Measurements from ENCODE around the gene BCAS4.

BCAS4 gene

DNA sequence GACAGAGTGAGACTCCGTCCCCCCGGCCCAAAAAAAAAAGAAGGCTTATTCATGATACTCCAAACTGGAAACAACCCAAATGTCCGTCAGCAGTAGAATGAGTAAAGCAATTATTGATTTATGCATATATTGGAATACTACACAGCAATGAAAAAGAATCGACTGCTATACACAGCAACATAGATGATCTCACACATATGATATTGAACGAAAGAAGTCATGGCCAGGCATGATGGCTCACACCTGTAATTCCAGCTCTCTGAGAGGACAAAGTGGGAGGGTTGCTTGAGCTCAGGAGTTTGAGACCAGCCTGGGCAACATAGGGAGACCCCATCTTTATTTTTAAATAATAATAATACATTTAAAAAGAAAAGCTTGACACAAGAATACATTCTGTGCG is 28.5 kb downstream of the BCAS4 start:
- POLR2A ChIA-PET = no interaction called here
- no peak for DNase-seq (ENCODE audit: extremely low spot score)
- CTCF ChIA-PET = interaction anchor here (1.2 kb wide), 1 partner anchor 10 kb away, joined by 3 read pairs; no protein-coding TSS in a partner anchor
- TF ChIP-seq TARDBP (IDR thresholded peaks at IDR 0.05) (no peak), FOXK2 (IDR thresholded peaks at IDR 0.05) (no peak), LEF1 (IDR thresholded peaks at IDR 0.05; ENCODE audit: borderline replicate concordance) (no peak), CTBP1 (IDR thresholded peaks at IDR 0.05; ENCODE audit: borderline replicate concordance) (no peak), SP1 (IDR thresholded peaks at IDR 0.05) (no peak), ELF4 (IDR thresholded peaks at IDR 0.05) (no peak), NFRKB (IDR thresholded peaks at IDR 0.05) (no peak)
- TF ChIP-seq, protein P1, sequence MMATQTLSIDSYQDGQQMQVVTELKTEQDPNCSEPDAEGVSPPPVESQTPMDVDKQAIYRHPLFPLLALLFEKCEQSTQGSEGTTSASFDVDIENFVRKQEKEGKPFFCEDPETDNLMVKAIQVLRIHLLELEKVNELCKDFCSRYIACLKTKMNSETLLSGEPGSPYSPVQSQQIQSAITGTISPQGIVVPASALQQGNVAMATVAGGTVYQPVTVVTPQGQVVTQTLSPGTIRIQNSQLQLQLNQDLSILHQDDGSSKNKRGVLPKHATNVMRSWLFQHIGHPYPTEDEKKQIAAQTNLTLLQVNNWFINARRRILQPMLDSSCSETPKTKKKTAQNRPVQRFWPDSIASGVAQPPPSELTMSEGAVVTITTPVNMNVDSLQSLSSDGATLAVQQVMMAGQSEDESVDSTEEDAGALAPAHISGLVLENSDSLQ (IDR thresholded peaks at IDR 0.05) = no peak

DNA sequence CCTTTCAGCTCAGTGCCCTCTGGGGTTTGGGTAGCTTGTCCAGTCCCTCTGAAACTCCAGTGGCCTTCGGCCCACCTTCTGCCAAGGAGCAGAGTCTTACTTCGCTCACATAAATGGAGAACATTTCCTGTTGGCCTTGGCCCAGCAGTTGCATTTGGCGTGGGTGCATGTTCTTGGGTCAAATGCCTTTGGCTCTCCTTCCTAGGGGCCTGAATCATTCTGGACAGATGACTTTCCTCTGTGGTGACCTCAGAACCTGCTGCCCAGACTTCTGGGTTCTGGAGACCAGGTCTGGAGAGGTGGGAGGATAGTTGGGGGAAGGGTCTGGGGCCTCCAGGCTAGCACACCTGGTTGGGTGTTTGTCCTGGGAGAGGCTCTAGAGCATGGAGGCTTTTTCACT is 29.3 kb downstream of the BCAS4 start:
- CTCF ChIA-PET = no interaction called here
- TF ChIP-seq ELF4 (IDR thresholded peaks at IDR 0.05) (no peak), SP1 (IDR thresholded peaks at IDR 0.05) (no peak), NFRKB (IDR thresholded peaks at IDR 0.05) (no peak), ZNF384 (IDR thresholded peaks at IDR 0.05) (no peak), TARDBP (IDR thresholded peaks at IDR 0.05) (no peak), ARNT (IDR thresholded peaks at IDR 0.05) (no peak), FOXM1 (IDR thresholded peaks at IDR 0.05; ENCODE audit: borderline replicate concordance) (no peak), LEF1 (IDR thresholded peaks at IDR 0.05; ENCODE audit: borderline replicate concordance) (no peak), SUZ12 (IDR thresholded peaks at IDR 0.05) (no peak), FOXK2 (IDR thresholded peaks at IDR 0.05) (no peak), BHLHE40 (IDR thresholded peaks at IDR 0.05; ENCODE audit: borderline replicate concordance) (no peak), FOXA1 (IDR thresholded peaks at IDR 0.05) (no peak), CTBP1 (IDR thresholded peaks at IDR 0.05; ENCODE audit: borderline replicate concordance) (no peak), HDGF (IDR thresholded peaks at IDR 0.05; ENCODE audit: borderline replicate concordance) (no peak), L3MBTL2 (conservative IDR thresholded peaks at IDR 0.05) (no peak)
- TF ChIP-seq, protein P1 (IDR thresholded peaks at IDR 0.05) = no peak

DNA sequence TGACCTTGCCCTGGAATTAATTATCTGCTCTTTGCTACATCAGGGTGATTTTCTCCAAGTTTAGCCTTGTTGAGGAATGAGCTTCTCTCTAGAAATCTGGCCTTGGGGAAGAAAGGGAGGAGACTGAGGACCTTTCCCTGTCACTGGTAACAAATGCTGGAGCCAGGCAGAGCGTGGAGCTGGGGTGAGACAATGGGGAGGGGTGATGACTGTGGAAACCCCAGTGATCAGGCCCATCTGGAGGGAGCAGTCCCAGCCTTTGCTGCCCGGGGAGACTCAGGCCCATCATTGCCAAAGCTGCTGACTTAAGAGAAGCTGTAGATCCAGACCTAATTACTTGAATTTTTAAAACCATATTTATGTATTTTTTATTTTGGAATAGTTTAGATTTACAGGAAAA is 31.3 kb downstream of the BCAS4 start:
- no peak for DNase-seq (ENCODE audit: extremely low spot score)
- TF ChIP-seq SUZ12 (IDR thresholded peaks at IDR 0.05) (no peak), TARDBP (IDR thresholded peaks at IDR 0.05) (no peak), ZNF384 (IDR thresholded peaks at IDR 0.05) (no peak), SP1 (IDR thresholded peaks at IDR 0.05) (no peak), BHLHE40 (IDR thresholded peaks at IDR 0.05; ENCODE audit: borderline replicate concordance) (no peak), ELF4 (IDR thresholded peaks at IDR 0.05) (no peak), NFRKB (IDR thresholded peaks at IDR 0.05) (no peak), LEF1 (IDR thresholded peaks at IDR 0.05; ENCODE audit: borderline replicate concordance) (no peak), HDGF (IDR thresholded peaks at IDR 0.05; ENCODE audit: borderline replicate concordance) (no peak), CTBP1 (IDR thresholded peaks at IDR 0.05; ENCODE audit: borderline replicate concordance) (no peak), L3MBTL2 (conservative IDR thresholded peaks at IDR 0.05) (no peak), FOXA1 (IDR thresholded peaks at IDR 0.05) (no peak), FOXM1 (IDR thresholded peaks at IDR 0.05; ENCODE audit: borderline replicate concordance) (no peak), ARNT (IDR thresholded peaks at IDR 0.05) (no peak), FOXK2 (IDR thresholded peaks at IDR 0.05) (no peak)
- TF ChIP-seq, protein P1 (IDR thresholded peaks at IDR 0.05) = no peak
- POLR2A ChIA-PET = no interaction called here
- CTCF ChIA-PET = interaction anchor here (1.6 kb wide), 1 partner anchor 9 kb away, joined by 3 read pairs; no protein-coding TSS in a partner anchor

More for the DNA sequence above, 29.3 kb downstream of the BCAS4 start:
- DNase-seq (ENCODE audit: extremely low spot score) = no peak
- POLR2A ChIA-PET = no interaction called here

DNA sequence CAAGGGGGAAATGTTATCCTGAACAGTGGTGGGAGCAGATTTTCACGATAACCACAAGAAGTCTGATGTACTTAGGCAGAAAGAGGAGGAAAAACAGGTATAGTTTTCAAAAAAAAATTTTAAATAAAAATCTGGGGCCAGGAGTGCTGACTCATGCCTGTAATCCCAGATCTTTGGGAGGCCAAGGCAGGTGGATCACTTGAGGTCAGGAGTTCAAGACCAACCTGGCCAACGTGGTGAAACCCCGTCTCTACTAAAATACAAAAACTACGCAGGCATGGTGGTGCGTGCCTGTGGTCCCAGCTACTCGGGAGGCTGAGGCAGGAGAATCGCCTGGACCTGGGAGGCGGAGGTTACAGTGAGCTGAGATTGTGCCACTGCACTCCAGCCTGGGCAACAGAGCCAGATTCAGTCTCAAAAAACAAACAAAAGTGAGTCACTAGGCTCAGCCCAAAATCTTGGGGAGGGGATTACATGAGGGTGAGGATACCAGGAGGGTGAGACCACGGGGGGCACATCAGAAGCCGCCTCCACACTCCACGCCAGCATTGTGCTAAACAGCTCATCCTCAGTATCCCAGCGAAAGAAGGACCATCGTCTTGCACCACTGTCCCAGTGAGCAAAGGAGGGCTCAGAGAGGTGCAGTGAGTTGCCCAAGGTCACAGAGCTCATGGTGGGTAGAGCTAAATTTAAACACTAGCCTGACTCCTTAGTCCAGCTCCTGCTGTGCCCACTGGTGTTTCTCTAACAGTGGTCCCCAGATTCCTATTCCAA is 33.7 kb downstream of the BCAS4 start:
- DNase-seq (ENCODE audit: extremely low spot score) = no peak
- TF ChIP-seq SUZ12 (IDR thresholded peaks at IDR 0.05) = no peak
- TF ChIP-seq L3MBTL2 (conservative IDR thresholded peaks at IDR 0.05) = no peak
- TF ChIP-seq BHLHE40 (IDR thresholded peaks at IDR 0.05; ENCODE audit: borderline replicate concordance) = no peak
- no peak for TF ChIP-seq ELF4 (IDR thresholded peaks at IDR 0.05)
- CTCF ChIA-PET = no interaction called here
- POLR2A ChIA-PET = no interaction called here

DNA sequence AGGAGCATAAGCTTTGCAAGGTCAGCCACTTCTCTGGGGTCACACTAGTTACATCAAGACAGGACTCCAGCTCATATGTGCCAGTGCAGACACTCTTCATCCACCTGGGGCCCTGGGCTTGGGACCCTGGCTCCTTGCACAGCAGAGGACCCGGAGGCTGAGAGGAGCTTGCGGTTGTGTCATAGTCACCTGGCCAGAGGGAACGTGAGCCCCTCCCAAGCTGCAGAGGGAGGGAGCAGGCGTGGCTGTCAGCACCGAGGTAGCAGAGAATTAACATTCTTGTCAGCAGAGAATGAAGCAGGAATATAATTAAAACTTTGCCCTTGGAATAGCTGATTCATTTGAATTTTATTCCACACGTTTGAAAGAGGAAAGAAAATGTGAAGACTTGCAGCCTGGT is 36.8 kb downstream of the BCAS4 start:
- no peak for TF ChIP-seq FOXM1 (IDR thresholded peaks at IDR 0.05; ENCODE audit: borderline replicate concordance)
- TF ChIP-seq SP1 (IDR thresholded peaks at IDR 0.05) = no peak
- TF ChIP-seq LEF1 (IDR thresholded peaks at IDR 0.05; ENCODE audit: borderline replicate concordance) = no peak
- no peak for TF ChIP-seq FOXK2 (IDR thresholded peaks at IDR 0.05)
- TF ChIP-seq L3MBTL2 (conservative IDR thresholded peaks at IDR 0.05) = no peak
- ChIA-PET CTCF (interaction anchor here (1.3 kb wide), 1 partner anchor 13 kb away, joined by 4 read pairs; no protein-coding TSS in a partner anchor), POLR2A (interaction anchor here (1.2 kb wide), 1 partner anchor 37 kb away, joined by 3 read pairs; the partner anchor contains the start of gene BCAS4)
- no peak for DNase-seq (ENCODE audit: extremely low spot score)

DNA sequence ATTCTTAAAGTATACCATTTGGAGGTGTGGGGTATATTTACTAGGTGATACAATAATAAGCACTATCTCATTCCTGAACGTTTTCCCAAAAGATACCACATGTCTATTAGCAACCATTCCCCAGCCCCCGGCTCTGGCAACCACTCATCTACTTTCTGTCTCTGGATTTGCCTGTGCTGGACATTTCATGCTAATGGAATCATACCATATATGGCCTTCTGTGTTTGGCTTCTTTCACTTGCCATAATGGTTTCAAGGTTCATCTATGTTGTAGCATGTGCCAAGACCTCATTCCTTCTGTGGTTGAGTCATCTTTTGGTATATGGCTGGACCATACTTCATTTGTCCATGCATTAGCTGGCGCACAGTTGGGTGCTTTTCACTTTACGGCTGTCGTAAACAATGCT is 39.7 kb downstream of the BCAS4 start:
- CTCF ChIA-PET = no interaction called here

More for the DNA sequence above, 39.7 kb downstream of the BCAS4 start:
- no peak for DNase-seq (ENCODE audit: extremely low spot score)
- no peak for TF ChIP-seq NFRKB (IDR thresholded peaks at IDR 0.05)
- TF ChIP-seq L3MBTL2 (conservative IDR thresholded peaks at IDR 0.05) = peak; percentile 25; the same call in 1 of the 2 replicates
- TF ChIP-seq ZNF384 (IDR thresholded peaks at IDR 0.05) = no peak
- POLR2A ChIA-PET = no interaction called here
